Ishikawa (cell line): ENCODE measurements around the gene TBCE.

ENCODE experiments used
- CEBPB ChIP-seq: IDR thresholded peaks from 2 replicates; pipeline ENCODE4 v1.6.1; 2012
- EGR1 ChIP-seq: IDR thresholded peaks from 2 replicates; pipeline ENCODE4 v1.6.1; 2012
- EP300 ChIP-seq: IDR thresholded peaks from 2 replicates; pipeline ENCODE4 v1.6.1; 2012; ENCODE audit warnings: borderline replicate concordance
- FOXM1 ChIP-seq: IDR thresholded peaks from 2 replicates; pipeline ENCODE4 v1.6.1; 2012; ENCODE audit warnings: low read depth, borderline replicate concordance
- MAX ChIP-seq: IDR thresholded peaks from 2 replicates; pipeline ENCODE4 v1.6.1; 2012
- RAD21 ChIP-seq: IDR thresholded peaks from 2 replicates; pipeline ENCODE4 v1.6.1; 2012; ENCODE audit warnings: low read depth
- TAF1 ChIP-seq: IDR thresholded peaks from 2 replicates; pipeline ENCODE4 v1.6.1; 2012; ENCODE audit warnings: low read depth, mild to moderate bottlenecking
- TCF12 ChIP-seq: IDR thresholded peaks from 2 replicates; pipeline ENCODE4 v1.6.1; 2012; ENCODE audit warnings: low read depth
- TEAD4 ChIP-seq: IDR thresholded peaks from 2 replicates; pipeline ENCODE4 v1.6.1; 2012
- YY1 ChIP-seq: IDR thresholded peaks from 2 replicates; pipeline ENCODE4 v1.6.1; 2012; ENCODE audit warnings: low read depth
- TF ChIP-seq, protein P1 (sequence below): IDR thresholded peaks from 2 replicates; pipeline ENCODE4 v1.6.1; 2012; ENCODE audit warnings: low read depth, mild to moderate bottlenecking

- TF ChIP-seq, protein P1, sequence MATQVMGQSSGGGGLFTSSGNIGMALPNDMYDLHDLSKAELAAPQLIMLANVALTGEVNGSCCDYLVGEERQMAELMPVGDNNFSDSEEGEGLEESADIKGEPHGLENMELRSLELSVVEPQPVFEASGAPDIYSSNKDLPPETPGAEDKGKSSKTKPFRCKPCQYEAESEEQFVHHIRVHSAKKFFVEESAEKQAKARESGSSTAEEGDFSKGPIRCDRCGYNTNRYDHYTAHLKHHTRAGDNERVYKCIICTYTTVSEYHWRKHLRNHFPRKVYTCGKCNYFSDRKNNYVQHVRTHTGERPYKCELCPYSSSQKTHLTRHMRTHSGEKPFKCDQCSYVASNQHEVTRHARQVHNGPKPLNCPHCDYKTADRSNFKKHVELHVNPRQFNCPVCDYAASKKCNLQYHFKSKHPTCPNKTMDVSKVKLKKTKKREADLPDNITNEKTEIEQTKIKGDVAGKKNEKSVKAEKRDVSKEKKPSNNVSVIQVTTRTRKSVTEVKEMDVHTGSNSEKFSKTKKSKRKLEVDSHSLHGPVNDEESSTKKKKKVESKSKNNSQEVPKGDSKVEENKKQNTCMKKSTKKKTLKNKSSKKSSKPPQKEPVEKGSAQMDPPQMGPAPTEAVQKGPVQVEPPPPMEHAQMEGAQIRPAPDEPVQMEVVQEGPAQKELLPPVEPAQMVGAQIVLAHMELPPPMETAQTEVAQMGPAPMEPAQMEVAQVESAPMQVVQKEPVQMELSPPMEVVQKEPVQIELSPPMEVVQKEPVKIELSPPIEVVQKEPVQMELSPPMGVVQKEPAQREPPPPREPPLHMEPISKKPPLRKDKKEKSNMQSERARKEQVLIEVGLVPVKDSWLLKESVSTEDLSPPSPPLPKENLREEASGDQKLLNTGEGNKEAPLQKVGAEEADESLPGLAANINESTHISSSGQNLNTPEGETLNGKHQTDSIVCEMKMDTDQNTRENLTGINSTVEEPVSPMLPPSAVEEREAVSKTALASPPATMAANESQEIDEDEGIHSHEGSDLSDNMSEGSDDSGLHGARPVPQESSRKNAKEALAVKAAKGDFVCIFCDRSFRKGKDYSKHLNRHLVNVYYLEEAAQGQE: no peak
- TF ChIP-seq YY1: no peak
- no peak for TF ChIP-seq MAX
- TF ChIP-seq EP300: no peak
- no peak for TF ChIP-seq TAF1
- TF ChIP-seq CEBPB: no peak
- no peak for TF ChIP-seq RAD21
- TF ChIP-seq TEAD4: no peak
- TF ChIP-seq TCF12: no peak
- TF ChIP-seq EGR1: no peak
- no peak for TF ChIP-seq FOXM1
Observed at GRCh38 chr1:235494531-235494930, 127.3 kb downstream of the TBCE start.
